ENCODE data around the gene BHLHE40.

The BHLHE40 gene

DNA sequence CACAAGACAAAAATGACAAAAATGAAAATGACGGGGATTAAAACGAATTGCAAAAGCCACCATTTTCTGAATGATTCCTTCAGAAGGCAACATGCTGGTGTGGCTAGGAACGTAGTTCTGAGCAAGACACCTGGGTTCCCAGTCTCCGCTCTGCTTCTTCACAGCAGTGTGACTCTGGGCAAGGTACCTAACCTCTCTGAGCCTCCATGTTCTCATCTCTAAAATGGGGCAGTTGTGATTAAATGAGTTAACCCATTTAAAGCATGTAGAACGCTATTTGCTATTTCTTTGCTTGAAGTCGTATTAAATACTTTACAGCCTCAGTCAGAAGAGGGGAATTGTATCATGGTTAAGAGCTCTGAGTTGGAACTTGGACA is 23.6 kb downstream of the BHLHE40 start:
- DNase-seq, result no peak

DNA sequence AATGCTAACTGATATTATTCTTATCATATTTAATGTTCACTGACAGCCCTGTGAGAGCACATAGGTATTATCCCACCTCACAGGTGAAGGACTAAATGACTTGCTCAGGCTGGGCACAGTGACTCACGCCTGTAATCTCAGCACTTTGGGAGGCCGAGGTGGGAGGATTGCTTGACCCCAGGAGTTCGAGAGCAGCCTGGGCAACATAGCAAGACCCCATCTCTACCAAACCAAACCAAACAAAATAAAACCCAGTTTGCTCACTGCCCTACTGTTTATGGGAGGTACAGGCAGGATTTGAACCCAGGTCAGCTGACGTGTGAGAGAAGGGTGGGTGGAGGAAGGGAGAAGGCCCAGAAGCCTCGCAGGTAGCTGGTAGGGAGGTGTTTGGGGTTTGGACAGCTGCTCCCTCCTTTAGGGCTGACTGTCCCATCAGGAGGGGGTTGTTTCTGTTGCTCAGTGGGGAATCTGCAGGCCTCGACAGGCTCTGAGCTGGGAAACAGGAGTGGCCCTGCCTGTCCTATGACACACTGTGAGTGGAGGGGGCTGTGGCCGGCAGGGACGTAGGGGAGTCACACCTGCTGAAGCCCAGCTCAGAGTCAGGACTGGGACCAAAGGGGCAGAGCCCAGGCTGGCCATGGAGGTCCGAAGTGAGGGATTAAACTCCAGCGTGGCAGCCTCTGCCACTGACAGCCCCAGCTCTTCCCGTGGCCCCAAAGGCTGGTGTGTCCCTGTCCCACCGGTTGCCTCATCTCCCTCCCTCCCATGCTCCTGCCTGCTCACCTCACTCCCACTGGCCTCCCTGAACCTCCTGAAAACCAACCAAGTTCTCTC is 25.3 kb downstream of the BHLHE40 start:
- DNase-seq, result no peak

DNA sequence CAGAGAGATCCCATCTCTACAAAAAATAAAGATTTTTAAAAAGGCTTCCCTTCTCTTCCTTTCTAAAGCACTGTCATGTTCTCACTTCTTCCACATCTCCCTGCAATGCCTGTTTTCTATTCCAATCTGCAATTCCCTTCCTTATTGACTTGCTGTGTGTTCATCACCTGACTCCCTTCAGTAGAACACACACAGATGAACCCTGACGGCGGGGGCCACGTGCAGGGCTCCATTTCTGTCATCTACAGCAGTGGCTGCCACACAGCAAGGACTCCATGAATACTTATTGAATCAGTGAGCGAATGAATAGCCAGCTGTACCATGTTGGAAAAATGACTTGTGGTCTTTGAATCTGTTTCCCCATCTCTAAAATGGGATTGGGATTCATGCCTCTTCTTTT is 26.1 kb downstream of the BHLHE40 start:
- DNase-seq, result no peak

DNA sequence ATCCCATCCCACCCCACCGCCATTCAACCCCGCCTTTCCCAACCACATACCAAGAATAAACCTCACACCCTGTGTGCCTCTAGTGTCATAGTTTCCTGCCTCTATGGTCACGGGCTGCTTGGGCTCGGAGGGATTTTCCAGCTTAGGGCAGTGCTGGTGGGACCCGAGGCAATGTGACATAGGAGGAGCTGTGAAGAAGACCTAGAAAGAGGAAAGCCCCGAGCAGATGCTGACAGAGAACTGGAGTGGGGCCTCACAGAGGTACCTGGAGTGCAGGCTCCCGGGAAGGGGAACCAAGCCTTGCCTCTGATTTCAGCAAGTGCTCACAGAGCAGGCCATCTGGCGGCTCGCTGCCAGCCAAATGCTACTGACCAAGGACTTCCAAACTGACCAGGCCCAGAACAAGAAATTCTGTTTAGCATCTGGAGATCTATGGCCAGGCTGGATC is 27.5 kb downstream of the BHLHE40 start:
- DNase-seq, result peak; percentile 32

DNA sequence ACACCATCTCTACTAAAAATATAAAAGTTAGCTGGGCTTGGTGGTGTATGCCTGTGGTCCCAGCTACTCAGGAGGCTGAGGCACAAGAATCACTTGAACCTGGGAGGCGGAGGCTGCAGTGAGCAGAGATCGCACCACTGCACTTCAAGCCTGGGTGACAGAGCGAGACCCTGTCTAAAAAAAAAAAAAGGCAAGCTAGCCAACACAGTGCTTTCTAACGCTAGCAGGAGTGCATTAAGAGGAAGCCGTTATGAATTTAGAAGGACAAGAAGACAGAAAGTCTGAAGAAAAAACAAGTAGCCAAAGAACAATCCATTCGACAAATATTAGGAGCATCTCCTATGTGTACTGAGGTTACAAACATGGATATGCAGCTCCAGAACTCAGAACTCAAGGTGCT is 28.6 kb downstream of the BHLHE40 start:
- DNase-seq, result no peak

DNA sequence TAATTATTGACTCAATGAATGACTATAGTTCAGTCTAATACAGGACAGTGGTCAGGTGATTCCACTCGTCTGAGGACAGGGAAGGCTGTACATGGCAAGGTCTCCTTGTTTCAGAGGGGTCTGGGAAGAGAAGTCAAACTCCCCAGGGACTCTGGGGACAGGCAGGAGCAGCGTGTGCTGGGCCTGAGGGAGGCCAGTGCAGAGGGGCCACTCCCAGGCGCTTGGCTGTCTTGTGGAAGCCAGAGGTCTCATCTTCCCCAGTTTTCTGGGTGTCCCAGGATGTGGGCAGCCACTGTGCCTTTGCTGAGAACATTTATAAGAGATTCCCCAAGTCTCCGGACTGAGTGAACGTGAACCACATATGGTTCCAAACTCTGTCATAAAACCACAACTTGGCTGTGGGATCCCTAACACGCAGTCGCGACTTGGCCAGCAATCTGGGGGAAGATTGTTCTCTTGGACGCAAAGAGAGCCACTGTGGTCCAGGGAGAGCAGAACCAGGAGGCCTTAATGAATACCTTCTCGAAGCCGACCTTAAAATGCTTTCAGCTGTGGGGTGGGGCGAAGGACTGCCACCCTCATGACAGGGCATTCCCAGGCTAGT is 30.4 kb downstream of the BHLHE40 start:
- no peak for DNase-seq

DNA sequence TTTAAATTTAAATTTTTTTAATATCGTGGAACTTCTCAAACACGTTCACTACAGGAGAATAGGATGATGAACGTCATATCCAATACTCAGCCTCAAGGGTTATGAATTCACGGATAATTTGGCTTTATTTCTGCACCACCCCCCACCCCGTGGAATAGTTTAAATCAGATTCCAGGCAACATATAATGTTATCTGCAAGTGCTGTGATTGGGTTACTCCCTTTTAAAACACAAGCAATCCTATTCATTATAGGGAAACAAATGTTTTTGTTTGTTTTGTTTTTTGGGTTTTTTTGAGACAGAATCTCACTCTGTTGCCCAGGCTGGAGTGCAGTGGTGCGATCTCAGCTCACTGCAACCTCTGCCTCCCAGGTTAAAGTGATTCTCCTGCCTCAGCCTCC is 30.9 kb downstream of the BHLHE40 start:
- no peak for DNase-seq

DNA sequence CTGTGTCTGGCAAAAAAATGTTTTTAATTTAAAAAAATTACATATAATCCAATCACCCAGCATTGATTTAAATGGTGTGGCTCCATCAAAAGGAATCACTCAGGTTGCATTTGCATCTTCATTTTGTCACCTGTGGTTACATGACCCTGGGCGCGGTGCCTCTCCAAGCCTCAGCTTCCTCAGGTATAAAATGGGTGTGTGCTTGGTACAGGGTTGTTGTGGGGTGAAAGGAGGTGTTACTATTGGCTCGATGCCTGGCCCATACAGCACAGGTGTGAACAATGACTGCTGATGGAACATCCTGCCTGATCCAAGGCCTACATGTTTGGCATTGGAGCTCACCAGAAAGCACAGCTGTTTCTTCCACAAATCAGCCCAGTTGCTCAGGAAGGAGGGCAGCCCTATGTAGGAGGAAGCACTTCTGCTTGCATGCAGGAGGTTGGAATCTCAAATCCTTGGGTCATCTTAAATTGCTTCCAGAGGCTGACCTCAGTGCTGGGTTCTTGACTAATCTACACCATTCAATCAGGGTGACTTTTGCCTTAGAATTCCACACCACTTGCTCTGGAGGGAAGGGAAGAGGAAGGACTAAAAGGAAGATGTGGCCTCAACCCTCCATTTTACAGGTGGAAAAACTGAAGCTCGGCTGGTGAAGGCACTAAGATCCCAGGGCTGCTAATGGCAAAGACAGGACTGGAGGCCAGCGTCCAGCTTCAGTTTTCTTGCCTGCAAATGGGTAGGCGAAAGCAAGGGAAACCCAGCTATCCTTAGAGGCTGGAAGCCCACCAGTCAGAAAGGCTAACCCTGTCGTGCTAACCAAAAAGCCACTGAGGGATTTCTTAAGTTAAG is 31.7 kb downstream of the BHLHE40 start:
- DNase-seq, result no peak

DNA sequence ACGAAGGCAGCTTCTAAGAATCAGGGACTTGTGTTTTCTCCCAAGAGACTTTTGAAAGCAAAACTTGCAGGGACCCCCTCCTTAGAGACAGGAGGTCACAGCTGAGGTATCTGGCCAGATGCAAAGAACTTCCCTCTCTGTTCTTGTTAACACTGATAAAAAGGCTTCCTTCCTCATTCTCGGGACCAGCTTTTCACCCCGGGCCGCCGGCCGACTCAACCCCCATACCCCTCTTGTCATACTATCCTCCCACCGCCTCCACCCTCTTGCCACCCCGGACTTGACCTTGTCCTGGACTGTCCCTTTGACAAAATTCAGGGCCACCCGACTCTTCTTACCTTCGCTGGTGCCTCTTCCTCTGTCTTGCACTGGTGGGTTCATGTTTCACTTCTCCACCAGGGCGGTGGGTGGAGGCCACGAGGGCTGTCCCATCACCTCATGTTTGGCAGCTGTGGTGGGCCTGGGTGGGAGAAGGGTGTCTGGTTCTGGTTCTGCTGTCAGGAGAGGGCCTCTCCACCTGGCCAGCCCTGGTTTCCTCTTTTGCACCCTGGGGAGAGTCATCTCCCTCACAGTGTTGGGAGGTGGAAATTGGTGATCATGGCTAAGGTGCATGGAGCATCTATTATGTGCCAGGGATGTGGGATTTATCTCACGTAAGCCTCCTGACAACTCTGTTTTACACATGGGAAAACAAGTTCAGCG is 32.5 kb downstream of the BHLHE40 start:
- no peak for DNase-seq

DNA sequence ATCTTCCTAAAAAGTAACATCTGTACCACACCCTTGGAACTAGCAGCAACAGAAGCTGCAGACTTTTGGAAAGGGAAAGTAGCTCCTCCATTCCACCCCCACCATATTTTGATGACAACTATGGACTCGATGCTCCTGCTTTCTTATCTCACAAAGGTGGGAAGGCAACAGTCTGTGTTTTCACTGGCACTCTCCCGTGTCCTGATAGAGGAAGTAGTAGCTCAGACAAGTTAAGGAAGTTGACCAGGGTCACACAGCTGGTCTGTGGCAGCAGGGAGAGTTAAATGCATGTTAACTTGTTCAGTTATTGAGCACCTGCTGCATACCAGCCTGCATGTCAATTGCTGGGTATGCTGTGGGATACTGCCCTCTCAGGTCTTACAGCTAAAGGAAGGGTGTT is 33.1 kb downstream of the BHLHE40 start:
- no peak for DNase-seq

DNA sequence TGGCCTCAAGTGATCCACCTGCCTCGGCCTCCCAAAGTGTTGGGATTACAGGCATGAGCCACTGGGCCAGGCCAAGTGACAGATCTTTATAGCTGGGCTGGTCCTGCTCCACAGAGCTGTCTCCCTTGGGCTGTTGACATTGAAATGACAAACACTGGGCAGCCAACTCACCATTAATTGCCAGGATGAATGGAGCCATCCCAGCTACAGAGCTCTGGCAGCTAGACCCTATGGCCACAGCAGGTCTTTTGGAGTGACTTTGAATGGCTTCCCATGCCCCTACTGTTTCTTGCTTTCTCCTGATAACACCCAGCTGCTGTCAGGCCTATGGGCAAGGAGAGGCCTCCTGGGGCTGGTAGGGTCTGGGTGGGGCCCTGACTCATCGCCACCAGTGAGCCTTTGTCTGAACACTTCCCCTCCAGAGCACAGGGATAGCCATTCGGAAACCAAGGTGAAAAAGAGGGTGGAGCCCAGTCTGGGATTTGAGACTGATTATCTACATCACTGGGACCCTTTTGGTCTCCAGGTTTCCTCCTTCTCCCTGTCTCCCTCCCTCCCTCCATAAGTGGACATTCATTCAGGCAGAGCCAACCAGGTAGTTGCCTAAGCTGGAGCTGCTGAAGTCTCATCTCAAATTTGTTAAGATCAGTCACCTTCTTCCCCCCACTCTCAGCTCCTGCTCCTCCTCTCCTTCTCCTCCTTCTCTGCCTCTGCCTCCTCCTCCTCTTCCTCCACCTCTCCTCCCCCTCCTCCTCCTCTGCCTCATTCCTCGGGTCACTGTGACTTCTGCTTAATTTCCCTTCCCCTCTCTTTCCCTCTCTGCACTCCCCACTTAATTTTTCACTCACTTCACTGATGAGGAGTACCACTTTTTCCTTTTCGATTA is 34.0 kb downstream of the BHLHE40 start:
- no peak for DNase-seq

DNA sequence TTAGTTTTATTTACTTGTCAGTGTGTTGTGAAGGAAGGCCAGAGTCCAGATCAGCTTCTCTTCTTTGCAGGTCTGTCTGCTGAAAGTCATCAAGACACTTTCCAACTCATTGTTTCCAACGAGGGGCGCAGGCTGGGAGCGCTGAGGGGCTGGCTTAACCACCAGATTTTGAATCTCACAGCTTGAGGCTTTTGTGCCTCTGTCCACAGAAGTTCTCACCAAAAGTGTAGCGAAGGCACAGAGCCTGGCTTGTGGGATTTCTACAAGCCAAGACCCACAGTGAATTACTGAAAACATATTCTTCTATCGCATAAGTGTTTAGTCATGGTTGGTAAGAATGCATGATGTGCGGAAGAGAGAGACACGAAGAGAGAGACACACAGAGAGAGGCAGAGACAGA is 35.2 kb downstream of the BHLHE40 start:
- DNase-seq, result no peak

DNA sequence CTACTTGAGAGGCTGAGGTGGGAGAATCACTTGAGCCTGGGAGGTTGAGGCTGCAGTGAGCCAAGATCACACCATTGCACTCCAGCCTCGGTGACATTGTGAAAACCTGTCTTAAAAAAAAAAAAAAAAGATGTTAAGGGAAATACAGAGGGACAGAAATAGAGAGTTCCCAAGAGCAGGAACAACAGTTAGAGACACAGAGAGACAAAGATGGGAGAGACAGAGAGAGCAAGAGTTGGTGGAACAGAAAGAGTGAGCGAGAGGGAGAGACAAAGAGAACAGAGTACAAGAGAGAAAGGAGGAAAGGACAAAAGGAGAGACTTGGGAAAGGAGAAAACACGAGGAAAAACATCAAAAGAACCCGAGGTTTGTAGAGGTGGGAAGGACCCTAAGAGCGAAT is 35.8 kb downstream of the BHLHE40 start:
- DNase-seq, result no peak

DNA sequence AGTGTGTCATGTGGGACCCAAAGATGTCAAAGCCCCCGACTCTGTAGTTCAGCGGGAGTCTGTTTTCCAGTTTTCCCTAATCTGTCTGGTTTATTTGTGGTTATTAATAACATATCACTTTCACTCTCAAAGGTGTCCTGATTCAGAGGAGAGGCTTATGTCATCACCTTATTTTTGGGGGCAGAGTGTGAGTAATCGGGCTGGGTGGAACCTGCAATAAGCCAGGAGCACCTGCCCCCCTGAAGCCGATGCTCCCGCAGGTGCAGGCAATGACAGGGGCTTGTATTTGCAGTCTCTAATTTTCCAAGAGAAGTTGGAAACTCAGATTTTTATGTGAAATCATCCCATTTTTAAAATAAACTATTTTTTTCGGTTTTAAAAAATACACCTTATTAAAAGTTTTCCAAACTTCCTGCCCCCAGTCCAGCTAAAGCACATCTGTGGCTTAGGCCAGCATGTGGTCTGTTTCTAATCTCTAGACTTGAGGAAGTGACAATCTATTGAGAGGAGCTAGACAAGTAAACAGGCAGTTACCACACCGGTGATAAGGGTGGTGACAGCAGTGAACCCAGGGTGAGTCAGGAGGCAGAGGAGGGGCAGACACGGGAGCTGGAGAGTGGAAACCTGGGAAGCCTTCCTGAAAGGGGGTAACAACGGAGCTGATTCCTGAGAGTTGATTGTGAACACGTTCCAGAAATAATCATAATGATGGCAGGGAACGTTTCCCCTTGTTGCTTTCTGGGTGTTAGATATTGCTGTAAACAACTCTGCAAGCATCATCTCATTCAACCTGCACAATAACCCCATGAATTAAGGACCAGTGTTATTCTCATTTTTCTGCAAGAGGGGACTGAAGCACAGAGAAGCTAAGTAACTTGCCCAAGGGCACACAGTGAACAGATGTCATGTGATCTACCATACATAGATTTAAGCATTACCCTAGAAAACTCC is 37.2 kb downstream of the BHLHE40 start:
- no peak for DNase-seq

DNA sequence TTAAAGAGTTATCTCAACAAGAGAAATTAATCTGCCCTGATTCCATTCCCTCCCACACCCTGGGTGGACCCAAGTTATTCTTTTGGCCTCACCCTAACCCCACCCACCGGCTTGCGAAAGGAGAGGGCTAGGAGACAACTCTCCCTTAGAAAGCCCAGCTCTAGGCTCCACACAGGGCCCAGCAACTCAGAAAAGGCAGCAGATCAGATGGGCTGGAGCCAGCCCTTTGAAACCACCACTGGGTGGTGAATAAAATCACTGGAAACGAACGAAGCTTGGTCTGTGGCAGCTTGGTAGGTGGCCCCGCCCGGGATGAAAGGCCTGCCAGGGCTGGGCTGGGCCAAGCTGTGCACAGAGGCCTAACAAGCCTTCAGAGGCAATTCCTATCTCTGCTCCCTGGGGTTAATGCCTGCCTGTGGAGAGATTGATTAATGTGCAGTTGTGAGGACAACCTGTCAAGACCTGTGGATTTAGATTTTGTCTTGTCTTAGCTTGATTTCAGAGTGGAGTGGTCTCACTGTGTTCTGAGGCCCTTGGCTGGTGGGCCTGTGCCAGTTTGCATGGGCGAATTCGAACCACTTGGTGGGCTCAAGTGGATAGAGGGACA is 38.8 kb downstream of the BHLHE40 start:
- no peak for DNase-seq

DNA sequence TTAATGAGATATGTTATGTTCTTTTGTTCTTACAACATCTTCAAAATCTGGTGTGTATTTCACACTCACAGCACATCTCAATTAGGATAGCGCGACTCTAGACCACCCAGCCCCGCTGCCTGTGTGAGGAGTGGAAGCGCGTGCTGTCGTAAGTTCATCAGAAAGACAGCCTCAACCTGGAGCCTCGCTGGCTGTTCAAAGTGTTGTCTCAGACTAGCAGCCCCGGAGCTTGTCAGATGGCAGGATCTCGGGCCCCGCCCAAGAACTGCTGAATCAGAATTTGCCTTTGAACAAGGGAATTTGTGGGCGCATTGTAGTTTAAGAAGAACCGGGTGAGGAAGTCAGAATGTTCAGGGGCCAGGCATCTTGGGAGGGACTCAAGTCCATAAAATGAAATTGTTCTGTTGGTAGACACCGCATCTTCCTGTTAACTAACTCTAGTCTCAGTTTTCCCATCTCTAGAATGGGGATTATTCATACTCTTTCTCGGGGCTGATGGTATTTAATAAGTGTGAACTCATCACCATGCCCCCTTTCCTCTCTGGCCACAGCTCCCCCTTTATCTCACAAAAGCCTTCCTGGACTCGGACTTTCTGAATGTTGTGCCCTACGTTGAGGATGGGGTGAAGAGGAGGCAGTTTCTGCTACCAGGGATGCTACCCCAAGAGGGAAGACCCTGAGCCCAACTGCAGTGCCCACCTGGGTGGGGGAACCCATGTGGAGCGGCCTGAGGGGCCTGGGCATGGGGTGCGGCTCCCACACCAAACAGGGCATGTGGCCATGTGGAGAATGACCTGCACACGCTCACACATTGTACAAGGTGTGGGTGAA is 40.4 kb downstream of the BHLHE40 start:
- DNase-seq, result peak; percentile 66

DNA sequence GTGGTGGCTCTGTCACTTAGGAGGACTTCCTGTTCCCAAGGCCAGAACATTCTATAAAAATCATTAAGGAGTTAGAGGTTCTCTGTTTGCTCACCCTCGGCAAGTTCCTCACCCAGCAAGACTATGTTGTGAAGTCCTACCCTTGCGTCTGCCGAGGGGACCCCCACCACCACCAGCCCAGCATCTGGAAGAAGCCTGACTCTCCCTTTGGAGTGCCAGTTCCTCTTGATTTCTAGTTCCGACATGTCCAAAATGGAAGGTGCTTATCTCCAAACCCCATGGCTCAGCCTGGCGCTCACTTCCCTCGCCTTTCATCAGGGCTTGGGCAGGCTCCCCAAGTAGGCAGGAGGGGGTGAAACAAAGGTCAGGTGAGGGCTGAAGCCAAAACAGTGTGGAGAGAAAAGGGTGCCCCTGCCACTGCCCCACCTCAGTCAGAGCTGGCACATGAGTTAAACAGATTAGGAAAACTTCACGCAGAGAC is 41.0 kb downstream of the BHLHE40 start:
- no peak for DNase-seq

DNA sequence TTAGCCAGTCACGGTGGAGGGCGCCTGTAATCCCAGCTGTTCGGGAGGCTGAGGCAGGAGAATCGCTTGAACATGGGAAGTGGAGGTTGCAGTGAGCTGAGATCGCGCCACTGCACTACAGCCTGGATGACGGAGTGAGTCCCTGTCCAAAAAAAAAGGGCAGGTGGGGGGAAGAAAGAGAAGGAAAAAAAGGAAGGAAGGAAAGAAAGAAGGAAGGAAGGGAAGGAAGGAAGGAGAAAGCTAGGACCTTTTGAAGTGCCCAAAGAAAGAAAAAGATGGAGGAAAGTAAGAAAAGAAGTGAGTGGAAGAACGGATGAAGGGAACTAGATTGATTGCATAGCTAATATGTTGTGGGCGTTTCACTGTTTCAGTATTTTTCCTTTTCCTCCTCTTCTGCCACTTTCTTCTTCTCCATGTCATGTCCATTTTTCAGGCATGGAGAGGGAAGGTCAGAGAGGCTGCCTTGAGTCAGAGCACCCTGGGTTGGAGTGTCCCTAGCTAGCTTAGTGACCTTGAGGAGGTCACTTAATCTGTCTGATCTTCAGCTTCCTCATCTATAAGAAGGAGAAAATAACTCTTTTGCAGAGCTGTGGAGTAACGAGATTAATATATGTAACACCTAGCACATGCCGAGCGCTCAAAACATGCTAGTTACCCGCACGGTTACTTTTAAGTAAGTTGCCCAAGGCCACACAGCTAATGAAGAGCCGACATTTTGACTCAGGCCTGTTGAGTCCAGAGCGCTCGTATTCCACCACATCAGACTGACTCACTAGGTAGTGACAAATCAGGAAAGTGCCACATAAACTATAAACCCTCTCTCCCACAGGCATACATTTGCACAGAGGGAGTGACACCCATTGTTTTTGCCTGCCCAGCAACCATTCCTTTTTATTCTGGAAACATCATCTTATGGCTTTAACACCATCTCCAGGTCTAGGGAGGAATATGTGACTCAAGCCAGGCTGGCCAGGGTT is 42.2 kb downstream of the BHLHE40 start:
- DNase-seq, result no peak
